ENCODE measurements around the gene CLSTN1.

DNA sequence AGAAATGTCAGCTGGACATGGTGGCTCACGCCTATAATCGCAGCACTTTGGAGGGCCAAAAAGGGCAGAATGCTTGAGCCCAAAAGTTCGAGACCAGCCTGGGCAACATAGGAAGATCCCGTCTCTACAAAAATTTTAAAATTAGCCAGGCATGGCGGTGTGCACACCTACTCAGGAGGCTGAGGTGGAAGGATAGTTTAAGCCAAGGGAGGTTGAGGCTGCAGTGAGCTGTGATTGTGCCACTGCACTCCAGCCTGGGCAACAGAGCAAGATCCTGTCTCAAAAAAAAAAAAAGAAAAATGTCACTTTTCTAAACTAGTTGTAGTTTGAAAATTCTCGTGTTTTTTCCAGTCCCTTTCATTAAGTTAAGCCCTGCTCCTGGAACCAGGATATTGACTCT is 9.1 kb downstream of the CLSTN1 start:
- TF ChIP-seq, protein P1, sequence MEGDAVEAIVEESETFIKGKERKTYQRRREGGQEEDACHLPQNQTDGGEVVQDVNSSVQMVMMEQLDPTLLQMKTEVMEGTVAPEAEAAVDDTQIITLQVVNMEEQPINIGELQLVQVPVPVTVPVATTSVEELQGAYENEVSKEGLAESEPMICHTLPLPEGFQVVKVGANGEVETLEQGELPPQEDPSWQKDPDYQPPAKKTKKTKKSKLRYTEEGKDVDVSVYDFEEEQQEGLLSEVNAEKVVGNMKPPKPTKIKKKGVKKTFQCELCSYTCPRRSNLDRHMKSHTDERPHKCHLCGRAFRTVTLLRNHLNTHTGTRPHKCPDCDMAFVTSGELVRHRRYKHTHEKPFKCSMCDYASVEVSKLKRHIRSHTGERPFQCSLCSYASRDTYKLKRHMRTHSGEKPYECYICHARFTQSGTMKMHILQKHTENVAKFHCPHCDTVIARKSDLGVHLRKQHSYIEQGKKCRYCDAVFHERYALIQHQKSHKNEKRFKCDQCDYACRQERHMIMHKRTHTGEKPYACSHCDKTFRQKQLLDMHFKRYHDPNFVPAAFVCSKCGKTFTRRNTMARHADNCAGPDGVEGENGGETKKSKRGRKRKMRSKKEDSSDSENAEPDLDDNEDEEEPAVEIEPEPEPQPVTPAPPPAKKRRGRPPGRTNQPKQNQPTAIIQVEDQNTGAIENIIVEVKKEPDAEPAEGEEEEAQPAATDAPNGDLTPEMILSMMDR (IDR thresholded peaks at IDR 0.05), result no peak
- TF ChIP-seq POLR2A (IDR thresholded peaks at IDR 0.05), result no peak
